Rectal smooth muscle tissue (tissue), 1 donor: ENCODE results near the gene DLG2.

ENCODE experiments used
- H3K27ac ChIP-seq: one replicate; pipeline ENCODE4 v1.7.0; 2013; ENCODE audit warnings: low read depth, low read length, inconsistent platforms
- H3K27me3 ChIP-seq: one replicate; pipeline ENCODE4 v1.7.0; 2013; ENCODE audit warnings: low read length; ENCODE audit not compliant: control insufficient read depth, insufficient read depth
- H3K36me3 ChIP-seq: one replicate; pipeline ENCODE4 v1.7.0; 2013; ENCODE audit warnings: low read length; ENCODE audit not compliant: control insufficient read depth, insufficient read depth
- H3K4me1 ChIP-seq: one replicate; pipeline ENCODE4 v1.7.0; 2013; ENCODE audit warnings: low read length; ENCODE audit not compliant: control insufficient read depth, insufficient read depth
- H3K4me3 ChIP-seq: one replicate; pipeline ENCODE4 v1.7.0; 2013; ENCODE audit warnings: low read length
- H3K9ac ChIP-seq: one replicate; pipeline ENCODE4 v1.7.0; 2013; ENCODE audit warnings: low read length

DLG2 gene

GRCh38 chr11:85534806-85535205, 92.3 kb downstream of the DLG2 start:
- no peaks in the 10 kb centered on the region for H3K4me1 ChIP-seq
- no peak overlapping the region for H3K27ac ChIP-seq
- no peak overlapping the region for H3K9ac ChIP-seq
- no peaks in the 10 kb centered on the region for H3K36me3 ChIP-seq
- H3K4me3 ChIP-seq = no peak overlapping the region
- H3K27me3 ChIP-seq = no peaks in the 10 kb centered on the region

- Histone ChIP-seq H3K4me3 (no peak overlapping the region), H3K27ac (no peak overlapping the region), H3K27me3 (no peaks in the 10 kb centered on the region), H3K4me1 (no peaks in the 10 kb centered on the region), H3K9ac (no peak overlapping the region), H3K36me3 (no peaks in the 10 kb centered on the region)
Measured at GRCh38 chr11:85531191-85531897, 95.8 kb downstream of the DLG2 start.

- no peaks in the 10 kb centered on the region for H3K27me3 ChIP-seq
- H3K9ac ChIP-seq = no peak overlapping the region
- no peak overlapping the region for H3K27ac ChIP-seq
- no peaks in the 10 kb centered on the region for H3K36me3 ChIP-seq
- no peaks in the 10 kb centered on the region for H3K4me1 ChIP-seq
- no peak overlapping the region for H3K4me3 ChIP-seq
Measured at GRCh38 chr11:85530634-85531033, 96.5 kb downstream of the DLG2 start.

- Histone ChIP-seq H3K27ac (no peak overlapping the region), H3K4me1 (no peaks in the 10 kb centered on the region)
Measured at GRCh38 chr11:85526564-85526963, 100.6 kb downstream of the DLG2 start.

GRCh38 chr11:85525686-85526085, 101.5 kb downstream of the DLG2 start:
- no peak overlapping the region for H3K4me3 ChIP-seq
- H3K36me3 ChIP-seq = no peaks in the 10 kb centered on the region
- no peaks in the 10 kb centered on the region for H3K4me1 ChIP-seq
- H3K27ac ChIP-seq = no peak overlapping the region
- H3K9ac ChIP-seq = no peak overlapping the region
- no peaks in the 10 kb centered on the region for H3K27me3 ChIP-seq

More at GRCh38 chr11:85526564-85526963, 100.6 kb downstream of the DLG2 start:
- no peaks in the 10 kb centered on the region for H3K36me3 ChIP-seq
- no peak overlapping the region for H3K4me3 ChIP-seq
- no peaks in the 10 kb centered on the region for H3K27me3 ChIP-seq
- H3K9ac ChIP-seq = no peak overlapping the region

GRCh38 chr11:85517272-85517671, 109.9 kb downstream of the DLG2 start:
- Histone ChIP-seq H3K4me3 (no peak overlapping the region), H3K27ac (no peak overlapping the region), H3K4me1 (no peaks in the 10 kb centered on the region), H3K9ac (no peak overlapping the region), H3K36me3 (no peaks in the 10 kb centered on the region), H3K27me3 (no peaks in the 10 kb centered on the region)

- H3K27ac ChIP-seq = no peak overlapping the region
- no peaks in the 10 kb centered on the region for H3K36me3 ChIP-seq
- H3K4me3 ChIP-seq = no peak overlapping the region
- no peak overlapping the region for H3K9ac ChIP-seq
- no peaks in the 10 kb centered on the region for H3K27me3 ChIP-seq
- no peaks in the 10 kb centered on the region for H3K4me1 ChIP-seq
Measured at GRCh38 chr11:85495918-85496317, 131.2 kb downstream of the DLG2 start.

GRCh38 chr11:85494396-85494795, 132.7 kb downstream of the DLG2 start:
- Histone ChIP-seq H3K27me3 (no peaks in the 10 kb centered on the region), H3K9ac (no peak overlapping the region), H3K4me1 (no peaks in the 10 kb centered on the region), H3K27ac (no peak overlapping the region), H3K4me3 (no peak overlapping the region), H3K36me3 (no peaks in the 10 kb centered on the region)

- Histone ChIP-seq H3K27ac (no peak overlapping the region), H3K36me3 (no peaks in the 10 kb centered on the region), H3K4me1 (no peaks in the 10 kb centered on the region), H3K27me3 (no peaks in the 10 kb centered on the region), H3K4me3 (no peak overlapping the region), H3K9ac (no peak overlapping the region)
Measured at GRCh38 chr11:85485902-85486301, 141.2 kb downstream of the DLG2 start.

GRCh38 chr11:85483861-85484260, 143.3 kb downstream of the DLG2 start:
- no peaks in the 10 kb centered on the region for H3K36me3 ChIP-seq
- no peak overlapping the region for H3K4me3 ChIP-seq
- no peaks in the 10 kb centered on the region for H3K4me1 ChIP-seq
- no peak overlapping the region for H3K9ac ChIP-seq
- H3K27me3 ChIP-seq = no peaks in the 10 kb centered on the region
- no peak overlapping the region for H3K27ac ChIP-seq

GRCh38 chr11:85481862-85482261, 145.3 kb downstream of the DLG2 start:
- Histone ChIP-seq H3K4me1 (no peaks in the 10 kb centered on the region), H3K27me3 (no peaks in the 10 kb centered on the region), H3K36me3 (no peaks in the 10 kb centered on the region), H3K4me3 (no peak overlapping the region), H3K27ac (no peak overlapping the region), H3K9ac (no peak overlapping the region)

- Histone ChIP-seq H3K9ac (no peak overlapping the region), H3K27me3 (no peaks in the 10 kb centered on the region), H3K4me1 (no peaks in the 10 kb centered on the region), H3K27ac (no peak overlapping the region), H3K36me3 (no peaks in the 10 kb centered on the region), H3K4me3 (no peak overlapping the region)
Measured at GRCh38 chr11:85475660-85476517, 151.3 kb downstream of the DLG2 start.

- H3K4me1 ChIP-seq = no peaks in the 10 kb centered on the region
- no peak overlapping the region for H3K4me3 ChIP-seq
- H3K9ac ChIP-seq = no peak overlapping the region
- no peaks in the 10 kb centered on the region for H3K36me3 ChIP-seq
- no peaks in the 10 kb centered on the region for H3K27me3 ChIP-seq
- H3K27ac ChIP-seq = no peak overlapping the region
Measured at GRCh38 chr11:85472953-85473352, 154.2 kb downstream of the DLG2 start.
